ENCODE results near the gene BHLHE40.

BHLHE40 gene

DNA sequence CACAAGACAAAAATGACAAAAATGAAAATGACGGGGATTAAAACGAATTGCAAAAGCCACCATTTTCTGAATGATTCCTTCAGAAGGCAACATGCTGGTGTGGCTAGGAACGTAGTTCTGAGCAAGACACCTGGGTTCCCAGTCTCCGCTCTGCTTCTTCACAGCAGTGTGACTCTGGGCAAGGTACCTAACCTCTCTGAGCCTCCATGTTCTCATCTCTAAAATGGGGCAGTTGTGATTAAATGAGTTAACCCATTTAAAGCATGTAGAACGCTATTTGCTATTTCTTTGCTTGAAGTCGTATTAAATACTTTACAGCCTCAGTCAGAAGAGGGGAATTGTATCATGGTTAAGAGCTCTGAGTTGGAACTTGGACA, 23.6 kb downstream of the BHLHE40 start:
- DNase-seq: no peak

DNA sequence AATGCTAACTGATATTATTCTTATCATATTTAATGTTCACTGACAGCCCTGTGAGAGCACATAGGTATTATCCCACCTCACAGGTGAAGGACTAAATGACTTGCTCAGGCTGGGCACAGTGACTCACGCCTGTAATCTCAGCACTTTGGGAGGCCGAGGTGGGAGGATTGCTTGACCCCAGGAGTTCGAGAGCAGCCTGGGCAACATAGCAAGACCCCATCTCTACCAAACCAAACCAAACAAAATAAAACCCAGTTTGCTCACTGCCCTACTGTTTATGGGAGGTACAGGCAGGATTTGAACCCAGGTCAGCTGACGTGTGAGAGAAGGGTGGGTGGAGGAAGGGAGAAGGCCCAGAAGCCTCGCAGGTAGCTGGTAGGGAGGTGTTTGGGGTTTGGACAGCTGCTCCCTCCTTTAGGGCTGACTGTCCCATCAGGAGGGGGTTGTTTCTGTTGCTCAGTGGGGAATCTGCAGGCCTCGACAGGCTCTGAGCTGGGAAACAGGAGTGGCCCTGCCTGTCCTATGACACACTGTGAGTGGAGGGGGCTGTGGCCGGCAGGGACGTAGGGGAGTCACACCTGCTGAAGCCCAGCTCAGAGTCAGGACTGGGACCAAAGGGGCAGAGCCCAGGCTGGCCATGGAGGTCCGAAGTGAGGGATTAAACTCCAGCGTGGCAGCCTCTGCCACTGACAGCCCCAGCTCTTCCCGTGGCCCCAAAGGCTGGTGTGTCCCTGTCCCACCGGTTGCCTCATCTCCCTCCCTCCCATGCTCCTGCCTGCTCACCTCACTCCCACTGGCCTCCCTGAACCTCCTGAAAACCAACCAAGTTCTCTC, 25.3 kb downstream of the BHLHE40 start:
- DNase-seq: no peak

DNA sequence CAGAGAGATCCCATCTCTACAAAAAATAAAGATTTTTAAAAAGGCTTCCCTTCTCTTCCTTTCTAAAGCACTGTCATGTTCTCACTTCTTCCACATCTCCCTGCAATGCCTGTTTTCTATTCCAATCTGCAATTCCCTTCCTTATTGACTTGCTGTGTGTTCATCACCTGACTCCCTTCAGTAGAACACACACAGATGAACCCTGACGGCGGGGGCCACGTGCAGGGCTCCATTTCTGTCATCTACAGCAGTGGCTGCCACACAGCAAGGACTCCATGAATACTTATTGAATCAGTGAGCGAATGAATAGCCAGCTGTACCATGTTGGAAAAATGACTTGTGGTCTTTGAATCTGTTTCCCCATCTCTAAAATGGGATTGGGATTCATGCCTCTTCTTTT, 26.1 kb downstream of the BHLHE40 start:
- DNase-seq: no peak

DNA sequence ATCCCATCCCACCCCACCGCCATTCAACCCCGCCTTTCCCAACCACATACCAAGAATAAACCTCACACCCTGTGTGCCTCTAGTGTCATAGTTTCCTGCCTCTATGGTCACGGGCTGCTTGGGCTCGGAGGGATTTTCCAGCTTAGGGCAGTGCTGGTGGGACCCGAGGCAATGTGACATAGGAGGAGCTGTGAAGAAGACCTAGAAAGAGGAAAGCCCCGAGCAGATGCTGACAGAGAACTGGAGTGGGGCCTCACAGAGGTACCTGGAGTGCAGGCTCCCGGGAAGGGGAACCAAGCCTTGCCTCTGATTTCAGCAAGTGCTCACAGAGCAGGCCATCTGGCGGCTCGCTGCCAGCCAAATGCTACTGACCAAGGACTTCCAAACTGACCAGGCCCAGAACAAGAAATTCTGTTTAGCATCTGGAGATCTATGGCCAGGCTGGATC, 27.5 kb downstream of the BHLHE40 start:
- no peak for DNase-seq

DNA sequence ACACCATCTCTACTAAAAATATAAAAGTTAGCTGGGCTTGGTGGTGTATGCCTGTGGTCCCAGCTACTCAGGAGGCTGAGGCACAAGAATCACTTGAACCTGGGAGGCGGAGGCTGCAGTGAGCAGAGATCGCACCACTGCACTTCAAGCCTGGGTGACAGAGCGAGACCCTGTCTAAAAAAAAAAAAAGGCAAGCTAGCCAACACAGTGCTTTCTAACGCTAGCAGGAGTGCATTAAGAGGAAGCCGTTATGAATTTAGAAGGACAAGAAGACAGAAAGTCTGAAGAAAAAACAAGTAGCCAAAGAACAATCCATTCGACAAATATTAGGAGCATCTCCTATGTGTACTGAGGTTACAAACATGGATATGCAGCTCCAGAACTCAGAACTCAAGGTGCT, 28.6 kb downstream of the BHLHE40 start:
- DNase-seq: no peak

DNA sequence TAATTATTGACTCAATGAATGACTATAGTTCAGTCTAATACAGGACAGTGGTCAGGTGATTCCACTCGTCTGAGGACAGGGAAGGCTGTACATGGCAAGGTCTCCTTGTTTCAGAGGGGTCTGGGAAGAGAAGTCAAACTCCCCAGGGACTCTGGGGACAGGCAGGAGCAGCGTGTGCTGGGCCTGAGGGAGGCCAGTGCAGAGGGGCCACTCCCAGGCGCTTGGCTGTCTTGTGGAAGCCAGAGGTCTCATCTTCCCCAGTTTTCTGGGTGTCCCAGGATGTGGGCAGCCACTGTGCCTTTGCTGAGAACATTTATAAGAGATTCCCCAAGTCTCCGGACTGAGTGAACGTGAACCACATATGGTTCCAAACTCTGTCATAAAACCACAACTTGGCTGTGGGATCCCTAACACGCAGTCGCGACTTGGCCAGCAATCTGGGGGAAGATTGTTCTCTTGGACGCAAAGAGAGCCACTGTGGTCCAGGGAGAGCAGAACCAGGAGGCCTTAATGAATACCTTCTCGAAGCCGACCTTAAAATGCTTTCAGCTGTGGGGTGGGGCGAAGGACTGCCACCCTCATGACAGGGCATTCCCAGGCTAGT, 30.4 kb downstream of the BHLHE40 start:
- DNase-seq: no peak

DNA sequence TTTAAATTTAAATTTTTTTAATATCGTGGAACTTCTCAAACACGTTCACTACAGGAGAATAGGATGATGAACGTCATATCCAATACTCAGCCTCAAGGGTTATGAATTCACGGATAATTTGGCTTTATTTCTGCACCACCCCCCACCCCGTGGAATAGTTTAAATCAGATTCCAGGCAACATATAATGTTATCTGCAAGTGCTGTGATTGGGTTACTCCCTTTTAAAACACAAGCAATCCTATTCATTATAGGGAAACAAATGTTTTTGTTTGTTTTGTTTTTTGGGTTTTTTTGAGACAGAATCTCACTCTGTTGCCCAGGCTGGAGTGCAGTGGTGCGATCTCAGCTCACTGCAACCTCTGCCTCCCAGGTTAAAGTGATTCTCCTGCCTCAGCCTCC, 30.9 kb downstream of the BHLHE40 start:
- DNase-seq: no peak

DNA sequence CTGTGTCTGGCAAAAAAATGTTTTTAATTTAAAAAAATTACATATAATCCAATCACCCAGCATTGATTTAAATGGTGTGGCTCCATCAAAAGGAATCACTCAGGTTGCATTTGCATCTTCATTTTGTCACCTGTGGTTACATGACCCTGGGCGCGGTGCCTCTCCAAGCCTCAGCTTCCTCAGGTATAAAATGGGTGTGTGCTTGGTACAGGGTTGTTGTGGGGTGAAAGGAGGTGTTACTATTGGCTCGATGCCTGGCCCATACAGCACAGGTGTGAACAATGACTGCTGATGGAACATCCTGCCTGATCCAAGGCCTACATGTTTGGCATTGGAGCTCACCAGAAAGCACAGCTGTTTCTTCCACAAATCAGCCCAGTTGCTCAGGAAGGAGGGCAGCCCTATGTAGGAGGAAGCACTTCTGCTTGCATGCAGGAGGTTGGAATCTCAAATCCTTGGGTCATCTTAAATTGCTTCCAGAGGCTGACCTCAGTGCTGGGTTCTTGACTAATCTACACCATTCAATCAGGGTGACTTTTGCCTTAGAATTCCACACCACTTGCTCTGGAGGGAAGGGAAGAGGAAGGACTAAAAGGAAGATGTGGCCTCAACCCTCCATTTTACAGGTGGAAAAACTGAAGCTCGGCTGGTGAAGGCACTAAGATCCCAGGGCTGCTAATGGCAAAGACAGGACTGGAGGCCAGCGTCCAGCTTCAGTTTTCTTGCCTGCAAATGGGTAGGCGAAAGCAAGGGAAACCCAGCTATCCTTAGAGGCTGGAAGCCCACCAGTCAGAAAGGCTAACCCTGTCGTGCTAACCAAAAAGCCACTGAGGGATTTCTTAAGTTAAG, 31.7 kb downstream of the BHLHE40 start:
- no peak for DNase-seq

DNA sequence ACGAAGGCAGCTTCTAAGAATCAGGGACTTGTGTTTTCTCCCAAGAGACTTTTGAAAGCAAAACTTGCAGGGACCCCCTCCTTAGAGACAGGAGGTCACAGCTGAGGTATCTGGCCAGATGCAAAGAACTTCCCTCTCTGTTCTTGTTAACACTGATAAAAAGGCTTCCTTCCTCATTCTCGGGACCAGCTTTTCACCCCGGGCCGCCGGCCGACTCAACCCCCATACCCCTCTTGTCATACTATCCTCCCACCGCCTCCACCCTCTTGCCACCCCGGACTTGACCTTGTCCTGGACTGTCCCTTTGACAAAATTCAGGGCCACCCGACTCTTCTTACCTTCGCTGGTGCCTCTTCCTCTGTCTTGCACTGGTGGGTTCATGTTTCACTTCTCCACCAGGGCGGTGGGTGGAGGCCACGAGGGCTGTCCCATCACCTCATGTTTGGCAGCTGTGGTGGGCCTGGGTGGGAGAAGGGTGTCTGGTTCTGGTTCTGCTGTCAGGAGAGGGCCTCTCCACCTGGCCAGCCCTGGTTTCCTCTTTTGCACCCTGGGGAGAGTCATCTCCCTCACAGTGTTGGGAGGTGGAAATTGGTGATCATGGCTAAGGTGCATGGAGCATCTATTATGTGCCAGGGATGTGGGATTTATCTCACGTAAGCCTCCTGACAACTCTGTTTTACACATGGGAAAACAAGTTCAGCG, 32.5 kb downstream of the BHLHE40 start:
- peak; percentile 12 for DNase-seq

DNA sequence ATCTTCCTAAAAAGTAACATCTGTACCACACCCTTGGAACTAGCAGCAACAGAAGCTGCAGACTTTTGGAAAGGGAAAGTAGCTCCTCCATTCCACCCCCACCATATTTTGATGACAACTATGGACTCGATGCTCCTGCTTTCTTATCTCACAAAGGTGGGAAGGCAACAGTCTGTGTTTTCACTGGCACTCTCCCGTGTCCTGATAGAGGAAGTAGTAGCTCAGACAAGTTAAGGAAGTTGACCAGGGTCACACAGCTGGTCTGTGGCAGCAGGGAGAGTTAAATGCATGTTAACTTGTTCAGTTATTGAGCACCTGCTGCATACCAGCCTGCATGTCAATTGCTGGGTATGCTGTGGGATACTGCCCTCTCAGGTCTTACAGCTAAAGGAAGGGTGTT, 33.1 kb downstream of the BHLHE40 start:
- peak; percentile 34 for DNase-seq

DNA sequence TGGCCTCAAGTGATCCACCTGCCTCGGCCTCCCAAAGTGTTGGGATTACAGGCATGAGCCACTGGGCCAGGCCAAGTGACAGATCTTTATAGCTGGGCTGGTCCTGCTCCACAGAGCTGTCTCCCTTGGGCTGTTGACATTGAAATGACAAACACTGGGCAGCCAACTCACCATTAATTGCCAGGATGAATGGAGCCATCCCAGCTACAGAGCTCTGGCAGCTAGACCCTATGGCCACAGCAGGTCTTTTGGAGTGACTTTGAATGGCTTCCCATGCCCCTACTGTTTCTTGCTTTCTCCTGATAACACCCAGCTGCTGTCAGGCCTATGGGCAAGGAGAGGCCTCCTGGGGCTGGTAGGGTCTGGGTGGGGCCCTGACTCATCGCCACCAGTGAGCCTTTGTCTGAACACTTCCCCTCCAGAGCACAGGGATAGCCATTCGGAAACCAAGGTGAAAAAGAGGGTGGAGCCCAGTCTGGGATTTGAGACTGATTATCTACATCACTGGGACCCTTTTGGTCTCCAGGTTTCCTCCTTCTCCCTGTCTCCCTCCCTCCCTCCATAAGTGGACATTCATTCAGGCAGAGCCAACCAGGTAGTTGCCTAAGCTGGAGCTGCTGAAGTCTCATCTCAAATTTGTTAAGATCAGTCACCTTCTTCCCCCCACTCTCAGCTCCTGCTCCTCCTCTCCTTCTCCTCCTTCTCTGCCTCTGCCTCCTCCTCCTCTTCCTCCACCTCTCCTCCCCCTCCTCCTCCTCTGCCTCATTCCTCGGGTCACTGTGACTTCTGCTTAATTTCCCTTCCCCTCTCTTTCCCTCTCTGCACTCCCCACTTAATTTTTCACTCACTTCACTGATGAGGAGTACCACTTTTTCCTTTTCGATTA, 34.0 kb downstream of the BHLHE40 start:
- peak; percentile 32 for DNase-seq

DNA sequence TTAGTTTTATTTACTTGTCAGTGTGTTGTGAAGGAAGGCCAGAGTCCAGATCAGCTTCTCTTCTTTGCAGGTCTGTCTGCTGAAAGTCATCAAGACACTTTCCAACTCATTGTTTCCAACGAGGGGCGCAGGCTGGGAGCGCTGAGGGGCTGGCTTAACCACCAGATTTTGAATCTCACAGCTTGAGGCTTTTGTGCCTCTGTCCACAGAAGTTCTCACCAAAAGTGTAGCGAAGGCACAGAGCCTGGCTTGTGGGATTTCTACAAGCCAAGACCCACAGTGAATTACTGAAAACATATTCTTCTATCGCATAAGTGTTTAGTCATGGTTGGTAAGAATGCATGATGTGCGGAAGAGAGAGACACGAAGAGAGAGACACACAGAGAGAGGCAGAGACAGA, 35.2 kb downstream of the BHLHE40 start:
- DNase-seq: no peak

DNA sequence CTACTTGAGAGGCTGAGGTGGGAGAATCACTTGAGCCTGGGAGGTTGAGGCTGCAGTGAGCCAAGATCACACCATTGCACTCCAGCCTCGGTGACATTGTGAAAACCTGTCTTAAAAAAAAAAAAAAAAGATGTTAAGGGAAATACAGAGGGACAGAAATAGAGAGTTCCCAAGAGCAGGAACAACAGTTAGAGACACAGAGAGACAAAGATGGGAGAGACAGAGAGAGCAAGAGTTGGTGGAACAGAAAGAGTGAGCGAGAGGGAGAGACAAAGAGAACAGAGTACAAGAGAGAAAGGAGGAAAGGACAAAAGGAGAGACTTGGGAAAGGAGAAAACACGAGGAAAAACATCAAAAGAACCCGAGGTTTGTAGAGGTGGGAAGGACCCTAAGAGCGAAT, 35.8 kb downstream of the BHLHE40 start:
- DNase-seq: no peak

DNA sequence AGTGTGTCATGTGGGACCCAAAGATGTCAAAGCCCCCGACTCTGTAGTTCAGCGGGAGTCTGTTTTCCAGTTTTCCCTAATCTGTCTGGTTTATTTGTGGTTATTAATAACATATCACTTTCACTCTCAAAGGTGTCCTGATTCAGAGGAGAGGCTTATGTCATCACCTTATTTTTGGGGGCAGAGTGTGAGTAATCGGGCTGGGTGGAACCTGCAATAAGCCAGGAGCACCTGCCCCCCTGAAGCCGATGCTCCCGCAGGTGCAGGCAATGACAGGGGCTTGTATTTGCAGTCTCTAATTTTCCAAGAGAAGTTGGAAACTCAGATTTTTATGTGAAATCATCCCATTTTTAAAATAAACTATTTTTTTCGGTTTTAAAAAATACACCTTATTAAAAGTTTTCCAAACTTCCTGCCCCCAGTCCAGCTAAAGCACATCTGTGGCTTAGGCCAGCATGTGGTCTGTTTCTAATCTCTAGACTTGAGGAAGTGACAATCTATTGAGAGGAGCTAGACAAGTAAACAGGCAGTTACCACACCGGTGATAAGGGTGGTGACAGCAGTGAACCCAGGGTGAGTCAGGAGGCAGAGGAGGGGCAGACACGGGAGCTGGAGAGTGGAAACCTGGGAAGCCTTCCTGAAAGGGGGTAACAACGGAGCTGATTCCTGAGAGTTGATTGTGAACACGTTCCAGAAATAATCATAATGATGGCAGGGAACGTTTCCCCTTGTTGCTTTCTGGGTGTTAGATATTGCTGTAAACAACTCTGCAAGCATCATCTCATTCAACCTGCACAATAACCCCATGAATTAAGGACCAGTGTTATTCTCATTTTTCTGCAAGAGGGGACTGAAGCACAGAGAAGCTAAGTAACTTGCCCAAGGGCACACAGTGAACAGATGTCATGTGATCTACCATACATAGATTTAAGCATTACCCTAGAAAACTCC, 37.2 kb downstream of the BHLHE40 start:
- DNase-seq: peak; percentile 85

DNA sequence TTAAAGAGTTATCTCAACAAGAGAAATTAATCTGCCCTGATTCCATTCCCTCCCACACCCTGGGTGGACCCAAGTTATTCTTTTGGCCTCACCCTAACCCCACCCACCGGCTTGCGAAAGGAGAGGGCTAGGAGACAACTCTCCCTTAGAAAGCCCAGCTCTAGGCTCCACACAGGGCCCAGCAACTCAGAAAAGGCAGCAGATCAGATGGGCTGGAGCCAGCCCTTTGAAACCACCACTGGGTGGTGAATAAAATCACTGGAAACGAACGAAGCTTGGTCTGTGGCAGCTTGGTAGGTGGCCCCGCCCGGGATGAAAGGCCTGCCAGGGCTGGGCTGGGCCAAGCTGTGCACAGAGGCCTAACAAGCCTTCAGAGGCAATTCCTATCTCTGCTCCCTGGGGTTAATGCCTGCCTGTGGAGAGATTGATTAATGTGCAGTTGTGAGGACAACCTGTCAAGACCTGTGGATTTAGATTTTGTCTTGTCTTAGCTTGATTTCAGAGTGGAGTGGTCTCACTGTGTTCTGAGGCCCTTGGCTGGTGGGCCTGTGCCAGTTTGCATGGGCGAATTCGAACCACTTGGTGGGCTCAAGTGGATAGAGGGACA, 38.8 kb downstream of the BHLHE40 start:
- DNase-seq: no peak

DNA sequence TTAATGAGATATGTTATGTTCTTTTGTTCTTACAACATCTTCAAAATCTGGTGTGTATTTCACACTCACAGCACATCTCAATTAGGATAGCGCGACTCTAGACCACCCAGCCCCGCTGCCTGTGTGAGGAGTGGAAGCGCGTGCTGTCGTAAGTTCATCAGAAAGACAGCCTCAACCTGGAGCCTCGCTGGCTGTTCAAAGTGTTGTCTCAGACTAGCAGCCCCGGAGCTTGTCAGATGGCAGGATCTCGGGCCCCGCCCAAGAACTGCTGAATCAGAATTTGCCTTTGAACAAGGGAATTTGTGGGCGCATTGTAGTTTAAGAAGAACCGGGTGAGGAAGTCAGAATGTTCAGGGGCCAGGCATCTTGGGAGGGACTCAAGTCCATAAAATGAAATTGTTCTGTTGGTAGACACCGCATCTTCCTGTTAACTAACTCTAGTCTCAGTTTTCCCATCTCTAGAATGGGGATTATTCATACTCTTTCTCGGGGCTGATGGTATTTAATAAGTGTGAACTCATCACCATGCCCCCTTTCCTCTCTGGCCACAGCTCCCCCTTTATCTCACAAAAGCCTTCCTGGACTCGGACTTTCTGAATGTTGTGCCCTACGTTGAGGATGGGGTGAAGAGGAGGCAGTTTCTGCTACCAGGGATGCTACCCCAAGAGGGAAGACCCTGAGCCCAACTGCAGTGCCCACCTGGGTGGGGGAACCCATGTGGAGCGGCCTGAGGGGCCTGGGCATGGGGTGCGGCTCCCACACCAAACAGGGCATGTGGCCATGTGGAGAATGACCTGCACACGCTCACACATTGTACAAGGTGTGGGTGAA, 40.4 kb downstream of the BHLHE40 start:
- DNase-seq: no peak

DNA sequence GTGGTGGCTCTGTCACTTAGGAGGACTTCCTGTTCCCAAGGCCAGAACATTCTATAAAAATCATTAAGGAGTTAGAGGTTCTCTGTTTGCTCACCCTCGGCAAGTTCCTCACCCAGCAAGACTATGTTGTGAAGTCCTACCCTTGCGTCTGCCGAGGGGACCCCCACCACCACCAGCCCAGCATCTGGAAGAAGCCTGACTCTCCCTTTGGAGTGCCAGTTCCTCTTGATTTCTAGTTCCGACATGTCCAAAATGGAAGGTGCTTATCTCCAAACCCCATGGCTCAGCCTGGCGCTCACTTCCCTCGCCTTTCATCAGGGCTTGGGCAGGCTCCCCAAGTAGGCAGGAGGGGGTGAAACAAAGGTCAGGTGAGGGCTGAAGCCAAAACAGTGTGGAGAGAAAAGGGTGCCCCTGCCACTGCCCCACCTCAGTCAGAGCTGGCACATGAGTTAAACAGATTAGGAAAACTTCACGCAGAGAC, 41.0 kb downstream of the BHLHE40 start:
- no peak for DNase-seq

DNA sequence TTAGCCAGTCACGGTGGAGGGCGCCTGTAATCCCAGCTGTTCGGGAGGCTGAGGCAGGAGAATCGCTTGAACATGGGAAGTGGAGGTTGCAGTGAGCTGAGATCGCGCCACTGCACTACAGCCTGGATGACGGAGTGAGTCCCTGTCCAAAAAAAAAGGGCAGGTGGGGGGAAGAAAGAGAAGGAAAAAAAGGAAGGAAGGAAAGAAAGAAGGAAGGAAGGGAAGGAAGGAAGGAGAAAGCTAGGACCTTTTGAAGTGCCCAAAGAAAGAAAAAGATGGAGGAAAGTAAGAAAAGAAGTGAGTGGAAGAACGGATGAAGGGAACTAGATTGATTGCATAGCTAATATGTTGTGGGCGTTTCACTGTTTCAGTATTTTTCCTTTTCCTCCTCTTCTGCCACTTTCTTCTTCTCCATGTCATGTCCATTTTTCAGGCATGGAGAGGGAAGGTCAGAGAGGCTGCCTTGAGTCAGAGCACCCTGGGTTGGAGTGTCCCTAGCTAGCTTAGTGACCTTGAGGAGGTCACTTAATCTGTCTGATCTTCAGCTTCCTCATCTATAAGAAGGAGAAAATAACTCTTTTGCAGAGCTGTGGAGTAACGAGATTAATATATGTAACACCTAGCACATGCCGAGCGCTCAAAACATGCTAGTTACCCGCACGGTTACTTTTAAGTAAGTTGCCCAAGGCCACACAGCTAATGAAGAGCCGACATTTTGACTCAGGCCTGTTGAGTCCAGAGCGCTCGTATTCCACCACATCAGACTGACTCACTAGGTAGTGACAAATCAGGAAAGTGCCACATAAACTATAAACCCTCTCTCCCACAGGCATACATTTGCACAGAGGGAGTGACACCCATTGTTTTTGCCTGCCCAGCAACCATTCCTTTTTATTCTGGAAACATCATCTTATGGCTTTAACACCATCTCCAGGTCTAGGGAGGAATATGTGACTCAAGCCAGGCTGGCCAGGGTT, 42.2 kb downstream of the BHLHE40 start:
- no peak for DNase-seq

All from SIG-M5 (cell line).